Lung microvascular endothelial cell (primary cell): Measurements from ENCODE around the gene TCP1. TPM values are rescaled to one million over a fixed set of nuclear protein-coding genes. Genes with fewer than 3 reads are reported as not detected.
A peak's percentile ranks its signal among the peaks of the same experiment; 100 is the strongest.
"Not testable (repeated sequence)": the region's sequence is repeated elsewhere in the genome, so short reads cannot be mapped to it uniquely, and the experiment has no call there.

Source experiments
- DNase-seq, 2 donors: peaks; one replicate each; pipeline versions ENCODE4 v3.0.0 to v3.0.0-alpha.2; 2010; ENCODE audit warnings: low read depth in 2 of 2
- total RNA-seq: library from RNA; depleted of rRNA; stranded (reverse); fragments of >200 nt; gene quantifications from 2 replicates; pipeline ENCODE4 v1.2.1, GENCODE V29; 2014

TCP1 gene
- total RNA-seq, 1 donor from 2014 or later = 262 TPM

GRCh38 chr6:159745081-159745480 is 44.3 kb downstream of the TCP1 start:
- no peak for DNase-seq

GRCh38 chr6:159742165-159742564 is 47.2 kb downstream of the TCP1 start:
- no peak for DNase-seq

GRCh38 chr6:159739341-159739740 is 50.1 kb downstream of the TCP1 start:
- DNase-seq = no peak

- DNase-seq = no peak
Observed at GRCh38 chr6:159736908-159737307, 52.5 kb downstream of the TCP1 start.

GRCh38 chr6:159733395-159733794 is 56.0 kb downstream of the TCP1 start:
- DNase-seq = not testable (repeated sequence)

GRCh38 chr6:159732550-159732949 is 56.9 kb downstream of the TCP1 start:
- not testable (repeated sequence) for DNase-seq

- DNase-seq = no peak
Observed at GRCh38 chr6:159730332-159730676, 59.1 kb downstream of the TCP1 start.

- peak in 1 of 2 donors; percentile 6 for DNase-seq
Observed at GRCh38 chr6:159729598-159730331, 59.6 kb downstream of the TCP1 start.

GRCh38 chr6:159728531-159728964 is 60.9 kb downstream of the TCP1 start:
- DNase-seq = peak; percentile 11 to 13

Other genes with a start within 250 kb of the TCP1 start
- gene SOD2, start 96.4 kb downstream of the TCP1 start, total RNA-seq = 133 and 182 TPM in 2 replicates
- gene WTAP, start 62.1 kb downstream of the TCP1 start, total RNA-seq = 59.1 and 81.7 TPM in 2 replicates
- 22.2 and 48.2 TPM in 2 replicates for gene ACAT2, start 27.6 kb downstream of the TCP1 start, total RNA-seq
- 50.1 and 69.8 TPM in 2 replicates for gene MRPL18, start 865 bp upstream of the TCP1 start, total RNA-seq
- not detected in 2 replicates for gene PNLDC1, start 10.7 kb upstream of the TCP1 start, total RNA-seq
- gene MAS1, start 101.4 kb upstream of the TCP1 start, total RNA-seq = not detected in 2 replicates
- gene IGF2R, start 179.5 kb upstream of the TCP1 start, total RNA-seq = 65.6 and 93.7 TPM in 2 replicates